LoVo (cell line): ENCODE data around the gene MT1X.
A peak's percentile ranks its signal among the peaks of the same experiment; 100 is the strongest.

ENCODE experiments used
- DNase-seq: peaks from one replicate; pipeline ENCODE4 v3.0.0-alpha.2; 2016; ENCODE audit warnings: low spot score

MT1X gene

DNA sequence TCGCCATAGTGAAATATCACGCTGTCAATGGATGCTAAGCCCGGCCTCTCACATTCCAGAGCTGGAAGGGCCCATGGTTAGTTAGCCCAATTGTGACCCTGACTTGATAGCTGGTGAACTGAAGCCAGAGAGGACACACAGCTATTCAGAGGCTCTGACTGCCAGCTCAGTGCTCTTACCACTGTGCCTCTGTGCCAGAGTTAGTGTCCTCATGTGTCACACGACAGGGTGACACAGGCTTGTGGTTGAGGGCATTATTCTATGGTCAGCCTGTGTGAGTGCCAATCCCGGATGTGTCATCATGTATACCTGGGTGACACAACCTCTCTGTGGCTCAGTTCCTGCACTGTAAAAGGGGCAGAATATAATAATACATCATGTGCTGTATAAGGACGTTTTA lies 2.5 kb upstream of the MT1X start:
- peak; percentile 42 for DNase-seq

DNA sequence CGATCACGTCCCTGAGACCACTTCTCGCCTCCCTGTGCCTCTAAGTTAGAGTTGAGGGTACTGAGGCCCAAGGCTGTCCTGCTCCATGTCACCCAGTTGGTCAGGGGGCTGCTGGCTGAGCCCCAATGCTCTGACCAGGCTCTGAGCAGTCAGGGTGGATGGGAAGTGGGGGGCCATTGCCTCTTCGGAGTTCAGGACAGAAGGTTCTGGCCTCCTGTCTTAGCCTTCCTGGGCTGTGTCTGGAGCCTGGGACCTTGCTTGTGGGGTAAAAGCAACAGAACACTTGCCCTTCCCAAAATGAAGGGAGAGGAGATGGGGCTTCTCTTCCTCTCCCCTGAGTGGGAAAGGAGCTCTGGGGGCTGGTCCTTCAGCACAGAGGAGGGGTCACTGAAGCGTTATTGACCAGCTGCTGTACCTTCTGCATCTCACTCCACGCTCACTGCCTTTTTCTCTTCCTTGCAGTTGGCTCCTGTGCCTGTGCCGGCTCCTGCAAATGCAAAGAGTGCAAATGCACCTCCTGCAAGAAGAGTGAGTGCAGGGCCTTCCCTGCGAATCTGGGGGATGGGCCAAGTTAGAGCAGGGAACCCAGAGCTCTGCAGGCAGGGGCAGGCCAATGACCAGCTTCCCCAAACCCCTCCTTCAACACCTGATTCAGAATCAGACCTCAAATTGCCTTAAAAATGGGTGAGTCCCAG lies 580 bp downstream of the MT1X start:
- DNase-seq, result no peak

DNA sequence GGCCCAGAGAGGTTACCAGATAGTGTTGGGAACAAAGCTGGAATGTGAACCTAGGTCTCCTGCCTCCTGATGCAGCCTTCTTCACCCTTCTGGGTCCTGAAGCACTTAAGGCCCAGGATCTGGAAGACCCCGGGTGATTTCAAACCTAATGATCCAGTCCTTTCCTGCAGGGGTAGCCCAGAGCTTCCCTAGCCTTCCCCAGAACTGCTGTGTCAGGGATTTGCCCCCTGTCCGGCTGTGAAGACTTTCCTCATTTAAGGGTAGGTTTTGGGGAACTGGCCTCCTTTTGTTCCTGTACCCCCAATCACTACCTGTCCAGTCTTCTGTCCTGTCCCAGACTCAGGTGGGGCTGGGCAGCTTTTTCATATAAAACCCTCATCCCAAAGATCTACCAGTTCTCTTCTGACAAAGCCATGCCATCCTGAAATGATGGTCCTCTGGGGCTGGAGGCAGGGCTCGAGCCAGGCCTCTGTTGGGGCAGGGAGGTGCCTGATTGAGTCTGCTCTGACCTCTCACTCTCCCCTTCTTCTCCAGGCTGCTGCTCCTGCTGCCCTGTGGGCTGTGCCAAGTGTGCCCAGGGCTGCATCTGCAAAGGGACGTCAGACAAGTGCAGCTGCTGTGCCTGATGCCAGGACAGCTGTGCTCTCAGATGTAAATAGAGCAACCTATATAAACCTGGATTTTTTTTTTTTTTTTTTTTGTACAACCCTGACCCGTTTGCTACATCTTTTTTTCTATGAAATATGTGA lies 1.3 kb downstream of the MT1X start:
- DNase-seq, result no peak

DNA sequence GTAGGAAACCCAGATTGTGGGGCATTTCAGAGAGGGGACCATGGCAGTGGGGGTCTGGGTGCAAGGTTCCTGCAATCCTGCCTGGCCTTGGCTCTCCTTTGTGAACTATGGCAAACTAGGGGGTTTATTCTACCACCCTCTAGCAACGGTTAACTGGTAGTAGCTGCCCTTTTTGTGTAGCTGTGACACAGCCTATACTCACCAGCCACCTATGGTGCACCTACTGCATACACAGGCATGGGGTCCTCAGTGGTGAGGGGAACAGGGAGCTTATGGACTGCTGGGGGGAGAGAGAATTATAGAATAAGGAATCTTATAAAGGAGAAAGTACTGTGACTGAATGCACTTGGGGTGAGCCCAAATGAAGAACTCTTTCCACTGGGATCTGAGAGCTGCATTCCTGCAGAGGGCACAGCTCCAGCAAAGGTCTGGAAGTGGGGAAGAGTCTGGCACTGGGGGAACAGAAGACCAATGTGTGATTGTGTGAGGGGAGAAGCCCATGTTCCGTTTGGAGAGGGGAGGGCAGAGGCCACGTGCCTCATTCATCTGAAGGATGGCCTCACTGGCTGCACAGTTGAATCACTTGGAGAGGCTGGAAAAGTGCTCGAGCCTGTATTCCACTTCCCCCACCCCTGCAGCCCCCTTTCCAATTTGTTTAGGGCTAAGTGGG lies 2.1 kb downstream of the MT1X start:
- DNase-seq, result no peak

DNA sequence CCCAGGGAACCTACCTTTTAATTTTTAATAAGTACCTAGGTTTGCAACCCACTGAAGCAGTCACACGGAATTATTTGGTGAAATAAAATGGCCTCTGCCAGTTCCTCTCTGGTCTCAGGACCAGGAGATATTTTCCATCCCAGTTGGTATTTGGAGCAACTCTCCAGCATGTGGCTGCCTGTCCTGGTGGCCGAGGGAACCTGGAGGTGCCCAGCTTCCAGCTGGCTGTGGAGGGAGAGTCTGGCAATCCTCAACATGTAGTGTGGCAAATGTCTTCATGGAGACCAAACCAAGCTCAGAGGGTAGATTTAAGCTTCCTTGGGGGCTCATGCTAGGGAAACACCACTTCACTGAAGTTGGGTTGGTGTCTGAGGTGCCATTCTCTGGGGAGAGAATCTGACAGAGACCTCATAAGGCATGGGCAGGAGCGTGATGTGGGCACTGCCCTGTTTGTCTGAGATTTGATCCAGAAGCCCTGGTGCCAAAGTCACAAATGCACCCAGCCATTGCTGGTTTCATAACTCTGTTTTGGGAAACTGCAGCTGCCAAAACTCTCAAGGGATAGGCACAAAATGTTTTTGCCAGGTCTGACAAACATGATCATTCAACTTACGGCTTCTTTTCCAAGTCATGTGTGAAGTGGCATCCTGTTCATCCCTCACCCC lies 2.8 kb downstream of the MT1X start:
- no peak for DNase-seq

DNA sequence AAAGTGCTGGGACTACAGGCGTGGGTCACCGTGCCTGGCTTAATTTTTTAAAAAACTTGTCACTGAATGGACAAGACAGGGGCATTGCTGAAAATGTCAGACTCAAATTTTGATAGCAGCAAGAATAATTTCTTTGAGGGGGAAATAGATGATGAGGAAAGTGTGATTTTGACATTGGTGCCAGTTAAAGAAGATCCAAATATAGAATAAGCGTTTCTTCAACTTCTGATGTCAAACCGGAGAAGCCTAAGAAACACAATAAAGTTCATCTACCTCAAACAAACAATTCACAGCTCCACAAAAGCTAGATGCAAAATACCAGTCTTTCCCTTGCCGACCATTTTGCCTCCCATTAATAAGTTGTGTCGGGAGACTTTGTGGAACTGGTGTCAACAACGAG lies 4.5 kb downstream of the MT1X start:
- DNase-seq, result no peak

DNA sequence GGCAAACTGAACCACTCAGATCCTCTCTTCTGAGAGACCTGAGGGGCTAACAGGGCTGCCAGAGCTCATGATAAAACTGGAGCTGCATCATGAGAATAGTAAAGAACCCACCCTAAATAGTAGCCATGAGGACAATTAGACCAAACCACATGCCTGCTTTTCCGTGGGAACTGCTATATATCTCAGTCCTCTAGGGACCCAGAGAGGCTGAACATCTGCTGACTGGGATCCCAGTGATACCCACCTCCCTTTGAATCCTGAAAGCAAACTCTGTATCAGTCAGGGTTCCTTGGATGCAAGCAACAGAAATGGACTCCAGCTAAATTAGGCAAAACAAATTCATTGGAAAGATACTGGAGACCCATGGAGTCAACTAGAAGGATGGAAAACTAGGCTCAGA lies 6.5 kb downstream of the MT1X start:
- DNase-seq, result no peak

DNA sequence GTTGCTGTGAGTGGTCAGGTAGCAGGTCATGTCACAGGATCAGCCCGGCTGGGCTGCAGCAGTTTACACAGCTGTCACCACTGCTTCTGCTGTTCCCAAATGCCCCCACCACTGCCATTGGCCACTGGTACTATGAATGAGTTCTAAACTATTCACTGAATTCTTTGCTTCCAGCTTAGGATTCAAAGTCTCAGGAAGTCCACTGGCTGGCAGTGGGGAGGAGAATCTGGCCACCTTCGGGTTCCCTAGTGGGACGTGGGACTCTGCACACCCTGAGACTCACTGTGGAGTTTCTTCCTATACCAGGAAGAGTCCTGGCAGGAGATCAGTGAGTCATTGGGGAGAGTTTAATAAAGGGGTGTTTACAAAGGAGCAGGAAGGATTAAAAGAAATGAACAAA lies 6.9 kb downstream of the MT1X start:
- DNase-seq, result no peak

DNA sequence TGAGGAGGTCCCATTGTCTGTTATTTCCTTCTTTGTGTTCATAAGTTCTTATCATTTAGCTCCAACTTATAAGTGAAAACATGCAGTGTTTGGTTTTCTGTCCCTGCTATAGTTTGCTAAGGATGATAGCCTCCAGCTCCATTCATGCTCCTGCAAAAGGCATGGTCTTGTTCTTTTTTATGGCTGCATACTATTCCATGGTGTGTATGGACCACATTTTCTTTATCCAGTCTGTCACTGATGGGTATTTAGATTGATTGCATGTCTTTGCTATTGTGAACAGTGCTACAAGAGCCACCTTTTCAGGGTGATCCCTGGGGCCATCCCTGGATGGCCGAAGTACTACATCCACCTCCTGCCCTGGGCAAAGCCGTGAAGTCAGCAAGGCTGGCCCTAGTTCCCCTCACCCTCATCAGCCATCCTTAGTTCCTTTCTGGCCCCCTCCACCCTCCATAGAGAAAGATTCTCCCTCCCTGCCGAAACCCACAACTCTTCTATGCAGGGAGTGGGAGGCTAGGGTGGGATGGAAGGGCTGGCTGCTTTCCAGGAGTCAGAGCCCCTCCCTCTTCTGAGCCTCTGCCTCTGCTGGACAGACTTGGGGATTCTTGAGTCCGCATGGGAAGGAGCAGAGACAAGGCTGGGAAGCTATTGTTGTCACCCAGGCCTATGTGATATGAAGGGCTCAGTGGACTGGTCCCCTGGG lies 8.3 kb downstream of the MT1X start:
- no peak for DNase-seq

DNA sequence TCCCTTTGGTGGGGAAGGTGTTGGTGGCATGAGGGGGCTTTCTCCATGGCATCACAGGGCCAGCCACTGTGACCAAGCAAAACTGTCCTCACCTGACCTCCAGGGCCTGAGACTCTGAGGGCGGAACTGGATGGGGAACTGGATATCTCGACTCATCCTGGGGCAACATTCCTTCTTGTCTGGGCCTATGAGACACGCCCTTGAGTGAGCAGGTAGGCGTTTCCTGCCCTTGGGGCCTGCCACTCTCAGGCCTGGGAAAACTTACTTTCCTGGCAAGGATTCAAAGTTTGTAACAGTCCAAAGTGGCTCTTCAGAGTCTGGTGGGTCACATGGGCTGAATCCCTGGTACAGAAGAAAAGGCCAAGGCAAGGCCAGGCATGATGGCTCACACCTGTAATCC lies 9.6 kb downstream of the MT1X start:
- DNase-seq, result peak; percentile 88

DNA sequence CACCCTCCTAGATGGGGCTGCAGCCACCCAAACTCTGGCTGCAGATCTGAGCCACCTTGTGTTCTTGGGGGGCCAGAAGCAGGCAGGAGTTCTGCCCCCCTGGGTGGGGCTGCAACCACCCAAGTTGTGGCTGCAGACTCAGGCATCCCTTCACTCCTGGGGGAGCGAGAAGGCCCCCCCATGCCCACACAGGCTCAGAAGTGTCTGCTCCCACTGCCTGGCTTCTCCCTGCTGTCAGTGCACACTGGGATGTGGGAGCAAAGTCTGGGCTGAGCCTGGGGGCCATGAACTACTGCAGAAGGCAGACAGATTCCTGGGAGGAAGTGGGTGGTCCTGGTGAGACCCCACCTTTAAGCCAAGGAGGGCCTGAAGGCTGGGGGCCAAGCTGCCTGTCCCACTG lies 13.0 kb downstream of the MT1X start:
- DNase-seq, result no peak

DNA sequence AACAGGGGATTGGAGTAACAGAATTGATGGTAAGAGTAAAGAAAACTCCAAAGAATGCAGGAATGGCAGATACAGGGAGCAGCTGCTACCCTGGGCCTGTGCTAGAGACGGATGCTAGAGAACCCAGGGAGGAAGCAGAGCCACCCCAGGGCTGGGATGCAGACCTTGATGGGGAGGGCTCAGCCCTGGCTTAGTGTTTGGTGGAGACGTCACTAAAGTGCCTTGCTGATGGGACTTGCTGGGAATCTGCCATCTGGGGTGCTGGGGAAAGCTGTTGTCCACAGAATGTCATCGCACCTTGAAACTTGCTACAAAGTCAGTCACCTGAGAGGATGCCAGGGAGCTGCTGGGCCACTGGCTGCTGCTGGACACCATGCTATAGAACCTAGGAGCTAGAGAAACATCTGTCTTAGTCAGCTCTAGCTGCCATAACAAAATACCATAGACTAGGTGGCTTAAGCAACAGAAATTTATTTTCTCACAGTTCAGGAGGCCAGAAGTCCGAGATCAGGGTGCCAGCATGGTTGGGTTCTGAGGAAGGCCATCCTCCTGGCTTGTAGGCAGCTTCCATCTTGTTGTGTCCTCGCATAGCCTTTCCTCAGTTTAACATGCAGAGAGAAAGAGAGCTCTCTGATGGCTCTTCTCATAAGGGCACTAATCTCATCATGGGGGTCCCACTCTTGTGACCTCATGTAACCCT lies 15.3 kb downstream of the MT1X start:
- no peak for DNase-seq

DNA sequence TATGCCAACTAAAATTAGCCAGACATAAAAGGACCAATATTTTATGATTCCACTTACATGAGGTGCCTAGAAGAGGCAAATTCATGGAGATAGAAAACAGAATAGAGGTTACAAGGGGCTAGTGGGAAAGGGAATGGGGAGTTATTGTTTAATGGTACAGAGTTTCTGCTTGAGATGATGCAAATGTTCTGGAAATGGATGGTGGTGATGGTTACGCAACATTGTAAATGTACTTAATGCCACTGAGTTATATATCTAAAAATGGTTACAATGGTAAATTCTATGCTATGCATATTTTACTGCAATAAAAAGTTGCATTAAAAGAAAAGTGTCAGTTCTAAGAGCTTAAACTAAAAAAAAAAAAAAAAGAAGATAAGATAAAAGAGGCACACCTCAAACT lies 17.9 kb downstream of the MT1X start:
- no peak for DNase-seq

DNA sequence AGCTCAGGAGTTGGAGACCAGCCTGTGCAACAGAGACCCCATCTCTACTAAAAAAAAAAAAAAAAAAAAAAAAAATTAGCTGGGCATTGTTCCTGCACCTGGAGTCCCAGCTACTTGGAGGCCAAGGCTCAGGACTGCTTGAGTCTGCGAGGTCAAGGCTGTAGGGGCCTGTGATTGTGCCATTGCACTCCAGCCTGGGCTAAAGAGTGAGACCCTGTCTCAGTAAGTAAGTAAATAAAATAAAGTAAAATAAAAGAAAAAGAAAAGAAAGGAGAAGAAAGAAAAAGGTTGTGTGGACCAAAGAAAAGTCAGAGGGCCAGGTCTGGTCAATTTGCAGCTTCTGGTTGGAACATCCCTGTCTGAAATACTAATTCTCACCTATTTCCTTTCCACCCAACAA lies 18.4 kb downstream of the MT1X start:
- no peak for DNase-seq

DNA sequence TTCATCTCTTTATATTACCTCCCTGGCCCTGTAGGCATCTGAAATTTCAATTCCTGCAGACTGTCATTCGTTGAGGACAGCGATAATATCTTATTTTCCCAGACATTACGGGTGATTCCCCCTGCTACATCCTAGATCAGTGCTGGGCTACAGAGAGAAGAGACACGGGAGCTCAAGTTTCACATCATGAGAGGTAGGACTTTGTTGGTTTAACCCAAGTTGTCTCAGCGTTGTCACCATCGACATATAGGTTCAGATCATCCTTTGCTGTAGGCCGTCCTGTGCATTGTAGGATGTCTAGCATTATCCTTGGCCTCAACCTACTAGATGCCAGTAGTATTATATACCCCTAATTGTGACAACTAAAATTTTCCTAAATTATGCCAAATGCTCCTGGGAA lies 19.3 kb downstream of the MT1X start:
- no peak for DNase-seq

DNA sequence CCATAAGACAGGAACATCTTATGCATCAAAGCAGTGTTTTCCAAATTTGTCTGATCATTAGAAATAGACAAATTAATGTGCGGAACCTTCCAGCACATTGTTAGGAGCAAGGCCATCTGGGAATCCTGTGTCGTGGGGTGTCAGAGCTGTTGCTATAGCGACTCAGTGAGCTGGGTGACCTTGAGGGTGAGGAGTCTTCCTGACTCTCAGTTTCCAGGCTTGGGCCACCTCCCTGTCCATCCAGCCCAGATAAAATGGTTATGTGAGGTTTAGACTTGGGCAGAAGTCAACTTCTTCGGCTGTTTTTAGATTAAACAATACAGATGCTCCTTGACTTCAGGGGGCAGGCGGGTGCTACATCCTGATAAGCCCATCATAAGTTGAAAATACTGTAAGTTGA lies 20.6 kb downstream of the MT1X start:
- no peak for DNase-seq

DNA sequence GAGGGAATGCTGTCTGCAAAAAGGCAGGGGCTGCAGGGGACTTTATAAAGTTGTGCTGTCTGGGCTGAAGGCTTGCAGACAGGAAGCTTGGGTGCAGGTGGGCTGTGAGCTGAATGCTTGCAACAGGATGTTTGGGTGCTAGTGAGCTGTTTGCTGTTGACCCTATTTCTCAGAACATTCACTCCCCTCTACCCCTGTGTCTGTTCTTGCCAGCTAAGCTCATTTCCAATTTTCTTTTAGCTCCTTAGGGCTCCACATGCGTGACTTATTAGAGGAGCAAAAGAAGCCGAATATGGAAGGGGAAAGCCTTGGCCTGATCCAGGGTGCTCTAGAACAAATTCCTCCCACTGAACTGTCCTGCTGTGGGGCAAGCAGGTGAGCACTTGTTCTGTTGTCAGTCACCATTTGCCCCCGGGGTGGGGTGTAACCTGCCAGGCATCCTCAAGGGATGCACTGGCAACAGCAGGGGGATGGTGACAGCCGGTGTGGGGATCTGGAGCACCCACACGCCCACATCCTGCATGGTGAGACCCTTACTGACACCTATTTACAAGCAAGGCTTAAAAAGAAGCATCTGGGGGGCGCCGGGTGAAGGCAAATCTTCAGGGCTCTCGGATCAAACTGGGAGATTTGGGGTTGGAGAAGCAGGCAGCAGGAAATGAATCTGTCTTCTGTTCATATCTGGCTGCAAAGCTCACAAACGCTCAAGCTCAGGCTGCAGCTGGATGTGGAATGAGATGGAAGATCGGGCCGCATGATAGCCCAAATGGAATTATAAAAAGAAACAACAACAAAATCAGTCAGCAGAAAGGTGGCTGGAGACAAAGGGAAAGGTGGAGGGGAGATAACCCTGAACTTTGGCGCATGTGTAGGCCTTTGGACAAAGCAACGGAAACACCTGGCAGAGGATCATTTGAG lies 26.5 kb downstream of the MT1X start:
- no peak for DNase-seq

DNA sequence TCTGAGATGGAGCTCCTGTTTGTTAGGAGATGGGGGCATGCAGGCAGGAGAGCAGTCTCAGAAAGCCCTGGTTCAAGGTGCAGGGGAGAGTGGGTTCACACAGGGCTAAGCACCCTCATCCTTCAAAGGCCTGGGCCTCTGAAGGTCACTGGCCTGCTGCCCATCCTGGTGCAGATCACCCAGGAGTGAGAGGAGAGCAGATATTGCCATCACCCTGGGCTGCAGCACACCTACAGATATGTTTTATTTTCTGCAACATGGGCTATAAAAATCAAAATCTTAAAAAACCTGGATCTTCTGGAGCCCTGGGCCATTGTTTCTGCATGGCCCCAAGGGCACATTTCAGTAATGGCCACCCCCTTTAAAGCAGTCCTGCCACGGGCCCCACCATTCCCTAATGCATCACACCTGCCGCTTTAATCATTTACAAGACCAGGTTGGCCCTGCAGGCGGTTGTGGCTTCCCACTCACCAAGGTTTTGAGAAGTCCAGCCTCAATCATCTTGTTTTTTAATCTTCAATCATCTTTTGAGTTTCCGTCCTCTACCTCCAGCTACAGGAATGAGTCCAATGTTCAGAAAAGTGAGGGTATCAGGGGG lies 27.3 kb downstream of the MT1X start:
- DNase-seq, result no peak

DNA sequence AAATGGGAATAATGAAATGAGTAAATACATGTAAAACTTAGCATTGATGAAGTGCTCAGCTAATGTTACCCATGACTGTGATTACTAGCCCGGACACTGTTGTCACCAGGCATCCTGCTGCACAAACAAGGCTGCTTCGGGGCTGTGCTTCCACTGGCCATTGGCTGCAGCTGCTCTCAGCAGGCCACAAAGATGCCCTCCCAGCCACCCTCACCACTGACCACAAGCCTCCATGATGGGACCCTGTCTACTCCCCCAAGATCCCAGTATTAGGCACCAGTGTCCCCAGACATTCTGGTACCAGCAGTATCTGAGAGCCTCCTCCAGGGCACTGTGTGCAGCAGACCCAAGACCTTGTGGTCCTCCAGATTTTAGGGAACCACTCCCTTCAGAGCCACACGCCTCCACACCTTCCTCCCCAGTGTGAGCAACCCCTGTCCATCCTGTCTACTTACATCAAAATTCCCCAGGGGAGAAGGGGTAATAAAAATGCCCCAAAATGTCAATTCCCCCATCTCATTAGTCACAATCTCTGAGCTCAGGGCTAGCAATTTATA lies 28.0 kb downstream of the MT1X start:
- DNase-seq, result no peak

DNA sequence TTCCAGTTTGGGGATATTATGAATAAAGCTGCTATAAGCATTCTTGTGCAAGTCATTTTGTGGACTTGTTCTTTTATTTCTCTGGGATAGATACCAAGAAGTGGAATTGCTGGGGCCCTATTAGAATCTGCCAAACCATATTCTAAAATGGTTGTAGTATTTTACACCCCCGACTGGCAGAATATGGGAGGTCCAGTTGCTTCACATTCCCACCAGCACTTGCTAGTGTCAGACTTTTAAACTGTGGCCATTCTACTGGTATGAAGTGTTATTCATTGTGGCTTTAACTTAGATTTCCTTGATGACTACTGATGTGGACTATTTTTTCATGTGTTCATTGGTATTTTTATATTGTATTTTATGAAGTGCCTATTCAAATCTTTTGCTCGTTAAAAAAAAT lies 29.6 kb downstream of the MT1X start:
- DNase-seq, result no peak
